ENCODE data around the gene AKIRIN2.

AKIRIN2 gene

DNA sequence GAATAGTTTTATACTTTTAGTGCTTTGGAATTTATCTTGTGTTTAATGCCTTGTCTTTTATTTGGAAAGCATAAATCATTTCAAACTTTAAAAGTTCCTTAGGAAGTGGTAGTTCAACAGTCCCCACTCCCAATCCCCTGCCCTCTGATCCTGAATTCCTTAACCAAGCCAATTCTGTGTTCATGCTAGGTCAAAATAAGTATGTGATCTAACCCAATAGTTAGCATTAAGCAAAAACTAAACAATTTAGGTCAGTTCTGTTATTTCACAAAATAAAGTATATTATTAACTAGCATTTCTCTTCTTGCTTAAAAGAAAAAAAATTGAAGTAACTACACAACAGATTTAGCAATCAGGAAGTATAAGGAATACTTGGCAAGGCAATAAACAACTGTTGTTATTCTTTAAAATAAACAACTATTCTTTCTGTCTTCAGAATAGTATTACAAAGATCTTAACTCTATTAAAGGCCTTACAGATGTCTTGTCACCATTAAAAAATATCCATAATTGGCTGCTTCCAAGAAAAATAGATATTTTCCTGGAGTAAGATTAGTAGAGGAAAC, 37.0 kb downstream of the AKIRIN2 start:
- no peak overlapping the region for H3K4me3 ChIP-seq (ENCODE audit: low read length)
- DNase-seq (ENCODE audit: low read depth, low spot score), result no peak

DNA sequence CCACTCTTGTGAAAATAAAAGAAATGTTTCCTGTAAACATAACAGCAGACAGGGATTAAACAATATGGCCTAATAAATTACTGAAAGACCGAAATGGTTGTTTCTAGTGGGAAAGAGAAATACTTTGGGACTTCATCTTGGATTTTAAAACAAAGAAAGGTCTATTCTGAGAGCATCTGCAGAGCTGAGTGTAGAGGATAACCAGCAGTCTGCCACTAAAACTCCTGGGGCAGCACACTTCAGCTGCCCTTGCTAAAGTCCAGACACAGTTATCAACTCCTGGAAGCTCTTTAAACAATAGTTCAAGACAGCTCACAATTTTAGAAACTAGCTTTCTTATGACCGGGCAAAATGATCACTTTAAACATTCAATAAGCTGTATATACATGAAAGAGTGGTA, 38.6 kb downstream of the AKIRIN2 start:
- no peak overlapping the region for H3K4me3 ChIP-seq (ENCODE audit: low read length)
- no peak for DNase-seq (ENCODE audit: low read depth, low spot score)

DNA sequence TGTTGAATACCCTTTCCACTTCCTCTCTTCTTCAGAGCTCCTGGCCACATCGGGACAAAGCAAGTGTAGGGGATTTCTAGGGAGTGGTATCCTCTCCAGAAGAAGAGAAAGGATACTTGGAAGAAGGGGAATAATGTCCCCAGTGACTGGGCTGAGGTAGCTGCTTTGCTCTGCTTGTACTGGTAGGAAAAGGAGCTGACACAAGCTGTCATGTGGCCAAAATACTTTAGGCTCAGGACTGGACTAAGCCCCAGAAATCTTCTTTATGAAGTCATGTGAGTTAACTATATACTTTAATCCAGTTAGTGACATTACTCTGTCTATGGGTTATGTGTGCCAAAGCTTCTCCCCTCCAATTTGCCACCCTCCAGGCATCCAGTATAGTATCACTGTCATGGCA, 40.5 kb downstream of the AKIRIN2 start:
- no peak for DNase-seq (ENCODE audit: low read depth, low spot score)

DNA sequence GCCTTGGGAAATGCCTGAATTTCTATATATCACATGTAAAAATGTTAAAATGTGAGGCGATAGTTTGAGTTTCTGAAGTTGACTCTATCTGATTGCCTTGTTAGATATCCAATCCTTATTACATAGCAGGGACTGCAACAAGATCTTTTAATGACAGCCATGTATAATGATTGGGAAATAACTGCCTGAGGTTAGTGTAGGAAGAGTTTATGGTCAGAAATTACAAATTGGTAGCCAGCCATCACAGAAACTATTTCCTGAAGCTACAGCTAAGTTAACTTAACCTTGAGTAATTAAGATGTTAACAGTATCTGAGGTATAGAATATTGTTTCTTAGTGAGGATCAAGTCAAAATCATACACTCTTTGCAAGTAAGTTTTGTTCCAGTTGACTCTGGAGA, 41.0 kb downstream of the AKIRIN2 start:
- DNase-seq (ENCODE audit: low read depth, low spot score), result no peak
- no peak overlapping the region for H3K4me3 ChIP-seq (ENCODE audit: low read length)

More for the DNA sequence above, 40.5 kb downstream of the AKIRIN2 start:
- no peak overlapping the region for H3K4me3 ChIP-seq (ENCODE audit: low read length)

DNA sequence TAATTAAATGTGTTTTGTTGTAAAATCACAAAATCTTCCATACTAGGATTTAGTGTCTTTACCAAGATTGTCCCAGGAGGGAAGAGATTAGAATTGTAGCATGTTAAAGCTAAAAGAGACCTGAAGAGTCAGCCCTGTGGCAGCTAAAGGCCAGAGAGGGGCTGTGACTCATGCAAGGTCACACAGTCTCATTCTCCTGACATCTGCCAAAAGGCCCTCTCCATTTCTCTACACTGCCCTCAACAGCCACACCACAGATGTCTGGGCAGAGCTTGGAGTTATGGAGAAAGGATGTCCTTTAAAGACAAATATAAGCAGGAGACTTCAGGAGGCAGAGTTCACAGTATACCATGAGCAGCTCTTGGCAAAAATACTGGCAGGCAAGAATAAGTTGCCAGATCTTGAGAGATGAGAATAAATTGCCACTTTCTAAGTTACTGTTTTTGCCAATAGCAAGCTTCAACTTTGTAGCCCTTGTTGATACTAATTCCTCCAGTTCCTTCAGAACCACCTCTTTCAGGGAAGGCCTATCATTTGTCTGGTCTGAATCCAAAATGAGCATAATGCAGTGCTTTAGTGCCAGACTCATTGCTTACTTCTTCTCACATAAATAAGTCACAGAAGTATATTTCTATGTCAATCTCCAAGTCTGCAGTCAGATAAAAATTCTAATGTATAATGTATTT, 41.7 kb downstream of the AKIRIN2 start:
- no peak overlapping the region for H3K4me3 ChIP-seq (ENCODE audit: low read length)
- DNase-seq (ENCODE audit: low read depth, low spot score), result no peak

DNA sequence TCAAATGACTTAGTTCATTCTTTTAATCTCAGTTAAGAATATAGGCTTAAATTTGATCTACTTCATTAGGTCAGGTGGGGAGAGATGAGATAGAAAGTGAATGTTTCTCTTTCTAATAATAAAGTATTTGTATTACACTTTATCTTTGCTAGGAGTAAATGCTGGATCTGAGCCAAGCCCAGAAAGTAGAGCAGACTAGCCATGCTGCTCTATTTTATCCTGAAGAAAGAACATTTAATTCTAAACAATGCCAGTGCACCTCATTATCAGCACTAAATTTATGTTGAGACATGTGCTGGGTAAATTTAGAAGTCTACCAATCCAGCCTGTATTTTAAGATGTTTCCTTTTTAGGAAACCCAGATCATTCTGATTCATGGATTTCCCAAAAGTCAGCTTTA, 43.5 kb downstream of the AKIRIN2 start:
- H3K4me3 ChIP-seq (ENCODE audit: low read length), result no peak overlapping the region
- no peak for DNase-seq (ENCODE audit: low read depth, low spot score)

DNA sequence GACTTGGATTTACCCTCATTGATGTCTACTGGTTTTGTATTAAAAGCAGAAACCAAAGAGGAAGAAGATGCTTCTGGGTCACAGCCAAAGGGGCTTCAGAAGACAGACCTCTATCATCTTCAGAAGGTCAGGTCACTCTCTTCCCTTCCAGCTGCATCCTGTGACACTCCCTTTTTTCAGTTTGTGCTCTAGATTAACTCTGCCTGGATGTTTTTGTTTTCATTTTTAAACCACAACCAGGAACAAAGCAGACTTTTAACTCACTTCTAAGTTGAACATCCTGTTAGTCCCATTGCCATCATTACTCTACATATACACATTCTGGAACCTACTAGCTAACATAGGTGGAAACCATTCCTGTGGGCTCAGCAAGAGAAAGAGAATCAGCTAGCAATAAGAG, 45.2 kb downstream of the AKIRIN2 start:
- peak; percentile 90 for DNase-seq (ENCODE audit: low read depth, low spot score)

DNA sequence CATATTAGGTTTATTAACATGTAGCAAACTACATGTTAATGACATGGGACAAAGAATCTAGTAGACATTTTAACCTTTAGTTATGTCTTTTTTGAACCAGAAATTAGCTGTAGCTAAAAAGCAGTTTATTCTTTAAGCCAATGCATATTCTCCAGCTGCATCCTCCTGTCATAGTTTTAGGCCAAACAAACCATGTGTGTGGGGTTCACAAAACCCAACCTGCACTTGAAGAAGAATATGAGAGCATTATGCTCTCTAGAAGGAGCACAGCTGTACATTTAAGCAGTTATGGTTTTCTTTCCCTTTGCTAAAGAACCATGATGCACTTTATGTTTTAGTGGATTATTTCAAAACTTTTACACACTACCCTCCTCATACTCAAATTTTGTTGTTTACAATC, 46.2 kb downstream of the AKIRIN2 start:
- no peak overlapping the region for H3K4me3 ChIP-seq (ENCODE audit: low read length)
- peak; percentile 35 for DNase-seq (ENCODE audit: low read depth, low spot score)

More for the DNA sequence above, 45.2 kb downstream of the AKIRIN2 start:
- H3K4me3 ChIP-seq (ENCODE audit: low read length), result no peak overlapping the region

DNA sequence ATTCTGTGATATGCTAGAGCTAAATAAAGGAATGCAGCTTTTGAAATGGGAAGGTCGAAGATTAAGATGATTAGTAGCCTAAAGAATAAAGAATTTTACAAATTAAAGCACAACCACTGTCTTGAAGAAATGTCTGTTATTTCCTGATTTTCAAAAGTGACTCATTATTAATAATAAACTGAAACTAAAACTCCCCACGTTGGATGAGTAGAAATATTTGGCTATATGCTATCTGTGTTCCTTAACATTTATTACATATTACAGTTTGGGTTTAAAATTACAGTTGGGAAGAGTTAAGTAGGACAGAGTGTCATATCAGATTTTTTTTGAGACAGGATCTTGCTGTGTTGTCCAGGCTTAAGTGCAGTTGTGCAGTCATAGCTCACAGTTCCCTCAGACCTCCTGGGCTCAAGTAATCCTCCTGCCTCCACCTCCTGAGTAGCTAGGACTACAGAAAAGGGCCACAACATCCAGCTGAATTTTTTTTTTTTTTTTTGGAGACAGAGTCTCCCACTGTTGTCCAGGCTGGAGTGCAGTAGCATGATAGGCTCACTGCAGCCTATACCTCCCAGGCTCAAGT, 47.1 kb downstream of the AKIRIN2 start:
- no peak overlapping the region for H3K4me3 ChIP-seq (ENCODE audit: low read length)

DNA sequence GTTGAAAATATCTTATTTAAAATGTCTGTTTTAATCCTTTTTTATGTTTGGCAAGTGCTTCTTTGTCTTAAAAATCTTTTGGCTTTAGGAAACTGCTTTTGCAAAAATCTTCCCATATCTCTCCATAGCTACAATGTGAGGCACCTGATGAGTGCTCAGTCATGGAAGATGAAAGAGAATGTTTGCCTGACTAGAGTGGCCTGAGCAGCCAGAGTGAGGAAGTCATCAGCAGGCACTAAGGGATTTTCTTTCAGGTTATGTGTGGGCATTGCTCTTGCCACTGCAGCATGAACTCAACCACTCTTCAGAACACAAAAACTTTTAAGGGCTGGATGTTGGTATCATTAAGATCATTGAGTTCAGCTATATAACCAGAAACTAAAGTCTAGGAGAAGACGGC, 47.9 kb downstream of the AKIRIN2 start:
- no peak for DNase-seq (ENCODE audit: low read depth, low spot score)
- H3K4me3 ChIP-seq (ENCODE audit: low read length), result no peak overlapping the region

More for the DNA sequence above, 47.1 kb downstream of the AKIRIN2 start:
- no peak for DNase-seq (ENCODE audit: low read depth, low spot score)

DNA sequence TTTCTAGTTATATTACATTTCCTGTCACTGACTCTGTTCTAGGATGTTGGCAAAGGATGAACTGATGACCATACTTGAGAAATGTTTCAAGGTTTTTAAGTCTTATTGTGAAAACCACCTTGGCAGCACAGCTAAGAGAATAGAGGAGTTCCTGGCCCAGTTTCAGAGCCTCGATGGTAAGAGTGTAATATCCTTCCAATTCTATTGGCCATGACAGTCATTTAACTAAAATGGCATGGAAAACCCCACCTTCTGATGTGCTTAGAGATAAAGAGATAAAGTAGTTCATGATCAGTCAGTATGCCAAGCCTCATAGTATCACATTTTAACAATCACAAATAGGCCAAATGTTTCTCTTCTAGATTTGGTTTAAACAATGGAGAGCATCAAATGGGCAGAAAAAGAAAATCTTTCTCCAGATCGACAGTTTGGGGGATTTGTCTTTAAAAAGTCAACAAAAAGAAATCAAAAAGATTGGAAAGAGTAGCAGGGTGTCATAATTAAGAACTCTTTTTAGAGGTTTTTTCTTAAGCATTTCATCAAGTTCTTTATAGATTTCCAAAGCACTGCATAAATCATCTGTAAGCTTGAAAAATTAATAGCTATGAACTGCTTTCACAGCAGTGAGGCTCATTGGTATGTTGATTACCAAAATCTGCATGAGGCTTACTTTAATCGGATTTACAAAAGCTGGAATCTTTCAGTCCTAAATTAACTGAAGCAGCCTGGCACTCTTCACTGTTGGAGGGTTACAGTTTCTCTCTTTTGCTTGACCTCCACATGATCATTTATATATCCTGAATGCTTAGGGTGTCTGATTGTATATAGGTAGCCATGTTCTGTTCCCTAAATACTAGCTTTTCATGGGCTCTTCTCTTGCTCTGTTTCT, 48.7 kb downstream of the AKIRIN2 start:
- no peak for DNase-seq (ENCODE audit: low read depth, low spot score)
- no peak overlapping the region for H3K4me3 ChIP-seq (ENCODE audit: low read length)

DNA sequence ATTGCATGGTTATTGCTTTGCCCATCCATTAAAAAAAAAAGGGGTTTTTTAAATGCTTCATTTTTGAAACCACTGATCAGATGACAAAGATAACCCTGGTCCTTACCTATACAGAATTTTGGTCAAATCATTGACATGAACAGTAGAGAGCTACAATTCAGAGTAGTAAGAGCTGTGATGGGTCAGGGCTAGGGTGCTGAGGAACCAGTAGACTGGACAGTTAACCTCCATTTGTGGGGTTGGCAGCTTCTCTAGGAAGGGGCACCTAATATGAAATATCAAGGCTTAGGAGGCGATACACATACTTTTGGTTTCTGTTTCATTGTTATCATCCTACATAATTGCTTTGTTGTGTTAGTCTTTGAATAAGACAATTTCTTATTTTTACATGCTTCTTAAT, 57.0 kb downstream of the AKIRIN2 start:
- no peak for DNase-seq (ENCODE audit: low read depth, low spot score)
- H3K4me3 ChIP-seq (ENCODE audit: low read length), result no peak overlapping the region

DNA sequence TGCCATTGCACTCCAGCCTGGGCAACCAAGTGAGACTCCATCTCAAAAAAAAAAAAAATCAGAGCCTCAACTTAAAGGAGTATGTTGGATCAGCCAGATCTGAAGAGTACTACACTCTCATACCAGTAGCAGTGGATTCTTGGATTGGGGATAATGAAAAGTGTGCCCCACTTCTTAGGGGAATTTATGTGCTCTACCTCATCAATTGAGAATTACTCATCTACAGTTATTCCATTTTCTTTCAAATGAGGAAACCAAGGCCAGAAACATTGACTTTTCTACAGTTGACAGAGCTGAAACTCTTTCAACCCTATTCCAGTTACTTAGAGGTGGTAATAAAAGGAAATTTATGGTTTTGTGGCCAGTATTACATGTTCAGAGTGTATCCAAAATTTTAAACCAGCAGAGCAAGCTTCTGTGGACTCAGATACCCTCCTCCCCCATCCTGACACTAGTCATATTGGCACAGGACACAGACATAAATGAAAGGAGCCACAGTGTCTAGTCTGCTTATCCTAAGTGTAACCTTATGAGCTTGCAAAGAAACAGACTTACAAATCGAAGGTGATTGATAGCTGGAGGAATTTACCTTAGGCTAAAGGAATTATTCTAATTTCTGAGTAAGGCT, 60.9 kb downstream of the AKIRIN2 start:
- DNase-seq (ENCODE audit: low read depth, low spot score), result peak; percentile 62

DNA sequence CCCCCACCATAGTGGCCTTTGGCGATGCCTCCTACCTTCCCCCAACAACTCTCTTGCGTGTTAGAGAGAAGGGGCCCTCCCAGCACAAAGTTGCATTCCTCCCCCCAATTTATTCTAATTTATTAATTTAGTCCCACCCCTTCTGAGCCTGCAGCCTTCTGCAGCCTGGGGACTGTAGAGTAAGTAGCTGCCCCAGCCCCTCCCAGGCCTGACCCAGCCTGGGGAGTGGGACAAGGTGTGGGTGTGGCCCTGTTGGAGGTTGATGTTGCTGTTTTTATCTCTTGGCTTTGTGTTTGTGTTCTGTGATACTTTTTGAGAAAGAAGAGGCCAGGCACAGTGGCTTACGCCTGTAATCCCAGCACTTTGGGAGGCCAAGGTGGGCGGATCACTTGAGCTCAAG, 62.7 kb downstream of the AKIRIN2 start:
- H3K4me3 ChIP-seq (ENCODE audit: low read length), result no peak overlapping the region
- DNase-seq (ENCODE audit: low read depth, low spot score), result no peak

More for the DNA sequence above, 60.9 kb downstream of the AKIRIN2 start:
- H3K4me3 ChIP-seq (ENCODE audit: low read length), result no peak overlapping the region

DNA sequence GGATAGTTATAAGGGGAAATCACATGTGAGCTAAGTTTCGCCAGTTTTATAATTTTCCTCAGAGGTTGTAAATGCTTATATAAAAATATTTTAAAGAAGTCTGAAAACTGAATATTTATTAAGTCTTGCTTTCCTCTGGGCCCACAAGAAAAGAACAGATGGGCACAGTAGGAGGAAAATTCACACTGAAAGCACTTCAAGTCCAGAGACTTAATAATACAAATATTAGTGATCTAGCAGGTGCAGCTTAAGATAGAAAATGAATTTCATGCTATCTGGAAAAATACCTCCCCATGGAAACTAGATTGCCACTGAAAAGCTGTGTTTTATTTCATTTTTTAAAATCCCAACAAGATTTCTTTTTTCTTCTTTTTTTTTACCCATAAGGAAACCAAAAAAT, 64.9 kb downstream of the AKIRIN2 start:
- no peak overlapping the region for H3K4me3 ChIP-seq (ENCODE audit: low read length)
- DNase-seq (ENCODE audit: low read depth, low spot score), result no peak

DNA sequence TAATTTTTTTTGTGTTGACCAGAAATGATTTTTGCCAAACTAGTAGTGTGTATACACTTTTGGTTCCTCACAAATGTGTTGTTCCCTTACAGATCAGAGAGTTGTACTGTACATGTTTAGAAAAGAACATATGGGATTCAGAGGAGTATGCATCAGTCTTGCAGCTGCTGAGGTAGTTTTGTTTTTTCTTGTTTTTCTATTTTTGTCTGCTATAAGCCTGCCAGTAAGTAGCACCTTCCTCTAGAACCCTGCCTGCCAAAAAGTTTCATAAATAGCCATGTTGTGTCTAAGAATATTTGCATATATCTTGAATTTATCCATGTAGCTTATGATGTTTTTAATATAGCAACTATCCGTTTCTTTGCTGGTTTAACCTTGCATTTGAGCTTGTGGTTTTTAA, 65.7 kb downstream of the AKIRIN2 start:
- no peak for DNase-seq (ENCODE audit: low read depth, low spot score)
- no peak overlapping the region for H3K4me3 ChIP-seq (ENCODE audit: low read length)

DNA sequence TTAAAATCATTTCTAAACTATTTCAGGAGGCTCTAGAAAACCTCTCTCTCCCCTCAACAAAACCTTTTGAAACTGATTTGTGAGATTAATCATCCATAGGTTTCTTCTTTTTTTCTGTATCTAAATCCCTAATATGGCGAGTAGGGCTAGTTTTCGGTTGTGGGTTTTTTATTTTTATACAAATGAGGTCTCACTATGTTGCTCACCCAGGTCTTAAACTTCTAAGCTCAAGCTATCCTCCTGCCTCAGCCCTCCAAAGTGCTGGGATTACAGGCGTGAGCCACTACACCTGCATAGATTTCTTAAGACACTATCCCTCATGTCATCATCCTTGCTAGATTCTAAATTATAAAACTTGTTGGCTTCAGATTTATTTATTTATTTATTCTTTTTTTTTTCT, 68.2 kb downstream of the AKIRIN2 start:
- no peak for DNase-seq (ENCODE audit: low read depth, low spot score)
- H3K4me3 ChIP-seq (ENCODE audit: low read length), result no peak overlapping the region

DNA sequence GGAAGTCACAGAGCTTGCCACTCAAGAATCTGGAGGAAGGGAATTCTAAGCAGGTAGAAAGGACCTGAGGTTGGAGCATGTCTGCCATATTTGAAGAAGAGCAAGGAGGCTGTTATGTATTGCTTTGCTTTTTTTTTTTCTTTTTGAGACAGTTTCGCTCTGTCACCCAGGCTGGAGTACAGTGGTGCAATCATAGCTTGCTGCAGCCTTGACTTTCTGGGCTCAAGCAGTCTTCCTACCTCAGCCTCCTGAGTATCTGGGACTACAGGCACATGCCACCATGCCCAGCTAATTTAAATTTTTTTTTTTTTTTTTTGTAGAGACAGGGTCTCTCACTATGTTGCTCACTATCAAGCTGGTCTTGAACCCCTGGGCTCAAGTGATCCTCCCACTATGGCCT, 71.3 kb downstream of the AKIRIN2 start:
- no peak for DNase-seq (ENCODE audit: low read depth, low spot score)
- no peak overlapping the region for H3K4me3 ChIP-seq (ENCODE audit: low read length)

DNA sequence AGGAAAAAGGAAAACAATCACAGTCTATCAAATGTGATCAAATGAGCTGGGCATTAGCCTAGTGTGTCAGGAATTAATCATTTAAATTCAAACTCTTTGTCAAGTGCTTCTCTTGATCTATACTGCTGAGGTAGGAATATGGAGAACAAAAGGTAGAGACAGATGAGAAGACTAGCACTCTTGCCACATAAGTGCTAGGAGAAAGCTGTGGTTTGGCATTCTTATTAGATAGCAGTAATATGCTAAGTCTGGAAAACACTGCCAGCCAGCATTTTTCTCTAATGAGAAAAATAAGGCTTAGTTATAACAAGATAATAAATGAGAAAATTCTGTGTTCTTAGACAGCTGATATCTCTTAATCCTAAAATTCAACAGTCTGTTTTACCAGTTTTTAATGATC, 73.2 kb downstream of the AKIRIN2 start:
- H3K4me3 ChIP-seq (ENCODE audit: low read length), result no peak overlapping the region
- no peak for DNase-seq (ENCODE audit: low read depth, low spot score)
